ENCODE measurements around the gene SLC25A43. TPM values are rescaled to one million over a fixed set of nuclear protein-coding genes. Genes with fewer than 3 reads are reported as not detected.
"Not testable (repeated sequence)": the region's sequence is repeated elsewhere in the genome, so short reads cannot be mapped to it uniquely, and the experiment has no call there.

Gene SLC25A43
- 10 to 100 TPM; 24.1 to 31.3 TPM for total RNA-seq
- long read RNA-seq, transcript SLC25A43-201 (5 exons, 2,783 nt), result major isoform, 56 of 85 reads
- long read RNA-seq, partial matches to known transcripts, result 20 of 85 reads
- long read RNA-seq, other reads (novel, unspliced or antisense), result 8 of 85 reads

- ATAC-seq (peak; percentile 91), DNase-seq (peak; percentile 49 to 67)
- intact Hi-C loops (cut with DNase I, micrococcal nuclease), result no loop called here
Measured at GRCh38 chrX:119398974-119399771, at the start of gene SLC25A43. TSS of gene SLC25A43 (plus strand) at chrX:119399336. CDS start at chrX:119399404, 68 bp downstream.

- no peak for DNase-seq
- no peak for ATAC-seq
- intact Hi-C loops (cut with DNase I, micrococcal nuclease), result no loop called here
Measured at GRCh38 chrX:119359618-119360382, 39.3 kb upstream of the SLC25A43 start.

- ATAC-seq; intact Hi-C loops (cut with DNase I, micrococcal nuclease); DNase-seq: not testable (repeated sequence)
Measured at GRCh38 chrX:119361451-119361850, 37.7 kb upstream of the SLC25A43 start.

- DNase-seq; intact Hi-C loops (cut with DNase I, micrococcal nuclease); ATAC-seq: not testable (repeated sequence)
Measured at GRCh38 chrX:119362074-119362473, 37.1 kb upstream of the SLC25A43 start.

- ATAC-seq (peak; percentile 38), DNase-seq (no peak)
Measured at GRCh38 chrX:119363391-119363790, 35.7 kb upstream of the SLC25A43 start.

GRCh38 chrX:119371861-119372260 is 27.3 kb upstream of the SLC25A43 start:
- ATAC-seq; DNase-seq; intact Hi-C loops (cut with DNase I, micrococcal nuclease): not testable (repeated sequence)

More at GRCh38 chrX:119363391-119363790, 35.7 kb upstream of the SLC25A43 start:
- intact Hi-C loops (cut with DNase I, micrococcal nuclease), result no loop called here

GRCh38 chrX:119374736-119375135 is 24.4 kb upstream of the SLC25A43 start:
- intact Hi-C loops (cut with DNase I, micrococcal nuclease), result no loop called here
- ATAC-seq, result no peak
- no peak for DNase-seq

- DNase-seq (no peak), ATAC-seq (no peak)
- intact Hi-C loops (cut with DNase I, micrococcal nuclease), result no loop called here
Measured at GRCh38 chrX:119375561-119375960, 23.6 kb upstream of the SLC25A43 start.

- intact Hi-C loops (cut with DNase I, micrococcal nuclease), result no loop called here
- ATAC-seq (no peak), DNase-seq (no peak)
Measured at GRCh38 chrX:119376312-119376711, 22.8 kb upstream of the SLC25A43 start.

GRCh38 chrX:119381349-119381944 is 17.7 kb upstream of the SLC25A43 start:
- ATAC-seq, result no peak
- DNase-seq, result no peak
- intact Hi-C loops (cut with DNase I, micrococcal nuclease), result no loop called here

- intact Hi-C loops (cut with DNase I, micrococcal nuclease), result no loop called here
- no peak for ATAC-seq
- DNase-seq, result no peak
Measured at GRCh38 chrX:119382606-119383005, 16.5 kb upstream of the SLC25A43 start.

GRCh38 chrX:119386685-119387084 is 12.5 kb upstream of the SLC25A43 start:
- ATAC-seq; DNase-seq; intact Hi-C loops (cut with DNase I, micrococcal nuclease): not testable (repeated sequence)

GRCh38 chrX:119387426-119387825 is 11.7 kb upstream of the SLC25A43 start:
- intact Hi-C loops (cut with DNase I, micrococcal nuclease); ATAC-seq; DNase-seq: not testable (repeated sequence)

- DNase-seq (peak in 1 of 2 donors; percentile 43), ATAC-seq (peak; percentile 84)
Measured at GRCh38 chrX:119389214-119389613, 9.9 kb upstream of the SLC25A43 start.

GRCh38 chrX:119389871-119390501 is 9.2 kb upstream of the SLC25A43 start:
- ATAC-seq (peak; percentile 48), DNase-seq (no peak)
- intact Hi-C loops (cut with DNase I, micrococcal nuclease), result no loop called here

More at GRCh38 chrX:119389214-119389613, 9.9 kb upstream of the SLC25A43 start:
- intact Hi-C loops (cut with DNase I, micrococcal nuclease), result no loop called here

GRCh38 chrX:119391279-119391678 is 7.9 kb upstream of the SLC25A43 start:
- intact Hi-C loops (cut with DNase I, micrococcal nuclease), result no loop called here
- peak; percentile 53 for ATAC-seq
- peak in 1 of 2 donors; percentile 35 for DNase-seq

GRCh38 chrX:119393144-119393543 is 6.0 kb upstream of the SLC25A43 start:
- ATAC-seq, result no peak
- intact Hi-C loops (cut with DNase I, micrococcal nuclease), result no loop called here
- no peak for DNase-seq

GRCh38 chrX:119398587-119398973 is 556 bp upstream of the SLC25A43 start:
- peak; percentile 73 for ATAC-seq
- peak in 1 of 2 donors; percentile 16 for DNase-seq
- intact Hi-C loops (cut with DNase I, micrococcal nuclease), result no loop called here

- ATAC-seq, result peak; percentile 25
- intact Hi-C loops (cut with DNase I, micrococcal nuclease), result no loop called here
- no peak for DNase-seq
Measured at GRCh38 chrX:119399772-119400101, 601 bp downstream of the SLC25A43 start.
